ENCODE measurements around the gene MED20.

GRCh38 chr6:41894366-41895299, 26.3 kb downstream of the MED20 start:
- no peak for TF ChIP-seq ATF3 (CRISPR knock-in tag; conservative IDR thresholded peaks at IDR 0.05)
- no peak for TF ChIP-seq SMAD3 (CRISPR knock-in tag; IDR thresholded peaks at IDR 0.05; ENCODE audit: borderline replicate concordance)
- no peak for TF ChIP-seq E2F4 (CRISPR knock-in tag; IDR thresholded peaks at IDR 0.05; ENCODE audit: borderline replicate concordance, low read depth)
- TF ChIP-seq CTCF (IDR thresholded peaks at IDR 0.05), result no peak
- no peak for TF ChIP-seq ZNF671 (CRISPR knock-in tag; IDR thresholded peaks at IDR 0.05)
- TF ChIP-seq ZMAT4 (CRISPR knock-in tag; IDR thresholded peaks at IDR 0.05), result no peak
- no peak for TF ChIP-seq ZNF512 (CRISPR knock-in tag; IDR thresholded peaks at IDR 0.05; ENCODE audit: borderline replicate concordance)
- no peak for TF ChIP-seq TEAD4 (CRISPR knock-in tag; IDR thresholded peaks at IDR 0.05)
- TF ChIP-seq NFYB (CRISPR knock-in tag; conservative IDR thresholded peaks at IDR 0.05; ENCODE audit: low read depth), result no peak
- TF ChIP-seq ETV6 (CRISPR knock-in tag; IDR thresholded peaks at IDR 0.05), result no peak
- peak; percentile 42; the same call in 1 of the 2 replicates for TF ChIP-seq PRDM15 (CRISPR knock-in tag; IDR thresholded peaks at IDR 0.05)
- no peak for TF ChIP-seq OVOL2 (CRISPR knock-in tag; IDR thresholded peaks at IDR 0.05; ENCODE audit: borderline replicate concordance)
- no peak for TF ChIP-seq IRF1 (CRISPR knock-in tag; IDR thresholded peaks at IDR 0.05)
